HepG2 (cell line): ENCODE results near the gene SLC25A33. TPM values are rescaled to one million over a fixed set of nuclear protein-coding genes. Genes with fewer than 3 reads are reported as not detected.

Experiments used
- ATAC-seq: fragments of 200-7000 bp; cut with Tn5 transposase; 3 replicates; pipeline ENCODE4 v1.9.1; 2020; ENCODE audit warnings: mild to moderate bottlenecking, moderate library complexity
- BruUV-seq: library from RNA; stranded (reverse); fragments of 400-500 nt; replicated peaks from 2 replicates; lab custom pipeline; 2021; lab: Mats Ljungman, UMichigan
- CTCF ChIA-PET: fragments of 300-600 bp; formaldehyde crosslinking; extraction: SDS; loops from one replicate; lab custom pipeline; 2021; ENCODE audit warnings: low total read pairs, inconsistent platforms, low intra/inter-chr PET ratio; lab: Yijun Ruan, JAX
- POLR2A ChIA-PET: fragments of 350-600 bp; sonication (Branson Sonifier 250); formaldehyde crosslinking; loops from one replicate; lab custom pipeline; 2020; ENCODE audit warnings: antibody characterized with exemption, inconsistent platforms; lab: Yijun Ruan, JAX
- DNase-seq: peaks from one replicate; pipeline ENCODE4 v3.0.0-alpha.2; 2015; ENCODE audit warnings: low spot score
- FAIRE-seq: peaks from 3 replicates; lab custom pipeline; 2011; peaks lifted over from hg19 to GRCh38; lab: Jason Lieb, UNC
- H2AFZ ChIP-seq: one replicate; pipeline ENCODE4 v1.6.1; 2011; ENCODE audit warnings: low read length, inconsistent platforms
- H3K27ac ChIP-seq: fragments of 300-600 bp; 3 replicates; pipeline ENCODE4 v1.8.0; 2011; ENCODE audit warnings: mixed run types, mild to moderate bottlenecking, mixed read lengths, low read length, inconsistent platforms; ENCODE audit not compliant: insufficient read depth; ENCODE audit errors: extremely low read length
- H3K27me3 ChIP-seq, 2 experiments: fragments of 200-600 bp in 1 of 2; 2 replicates in 1 of 2; 3 replicates in 1 of 2; pipeline versions ENCODE4 v1.6.0 to v1.8.0; 2011; ENCODE audit warnings: low read length in 2 of 2, mild to moderate bottlenecking in 2 of 2, moderate library complexity in 2 of 2, inconsistent platforms in 1 of 2; ENCODE audit not compliant: insufficient read depth in 2 of 2, control insufficient read depth in 1 of 2
- H3K36me3 ChIP-seq, 2 experiments: fragments of 200-600 bp in 1 of 2; replicated peaks in 1 of 2; 2 replicates in 1 of 2; 3 replicates in 1 of 2; pipeline versions ENCODE4 v1.5.1 to v1.8.0; 2011; ENCODE audit warnings: low read length in 2 of 2, inconsistent platforms in 1 of 2; ENCODE audit not compliant: insufficient read depth in 2 of 2, control insufficient read depth in 1 of 2
- H3K4me1 ChIP-seq: 2 replicates; pipeline ENCODE4 v1.5.1; 2012; ENCODE audit warnings: low read length, inconsistent platforms; ENCODE audit not compliant: insufficient read depth
- H3K4me2 ChIP-seq: 2 replicates; pipeline ENCODE4 v1.6.0; 2011; ENCODE audit warnings: low read depth, low read length, inconsistent platforms
- H3K4me3 ChIP-seq, 3 experiments: fragments of 200-600 bp in 1 of 3; sonication (generic), shearing (Covaris generic) in 1 of 3; replicated peaks in 1 of 3; 2 replicates each; pipeline ENCODE4 v1.5.1; 2011 to 2016; ENCODE audit warnings: low read length in 3 of 3, inconsistent platforms in 2 of 3, low read depth in 2 of 3, mild to moderate bottlenecking in 2 of 3, control low read depth in 1 of 3, mixed read lengths in 1 of 3; ENCODE audit not compliant: insufficient read depth in 1 of 3
- H3K79me2 ChIP-seq: one replicate; pipeline ENCODE4 v1.6.1; 2011; ENCODE audit warnings: low read length, inconsistent platforms; ENCODE audit not compliant: insufficient read depth
- H3K9ac ChIP-seq: 2 replicates; pipeline ENCODE4 v1.6.0; 2011; ENCODE audit warnings: mild to moderate bottlenecking, low read depth, low read length, inconsistent platforms; ENCODE audit not compliant: insufficient read depth
- H3K9me3 ChIP-seq: 2 replicates; pipeline ENCODE4 v1.5.1; 2012; ENCODE audit warnings: mild to moderate bottlenecking, low read length
- H4K20me1 ChIP-seq: 2 replicates; pipeline ENCODE4 v1.6.0; 2011; ENCODE audit warnings: inconsistent platforms, mild to moderate bottlenecking, low read length, moderate library complexity; ENCODE audit not compliant: insufficient read depth
- BORCS8-MEF2B ChIP-seq: sonication (generic); formaldehyde crosslinking; IDR thresholded peaks from 2 replicates; pipeline ENCODE4 v1.8.0; 2022; ENCODE audit warnings: mild to moderate bottlenecking, missing genetic modification reagents
- HIVEP1 ChIP-seq: sonication (generic); formaldehyde crosslinking; IDR thresholded peaks from 2 replicates; pipeline ENCODE4 v1.4.0; 2020; ENCODE audit warnings: mild to moderate bottlenecking, missing genetic modification reagents
- IKZF4 ChIP-seq: sonication (generic); formaldehyde crosslinking; IDR thresholded peaks from 2 replicates; pipeline ENCODE4 v1.5.1; 2020; ENCODE audit warnings: borderline replicate concordance, mild to moderate bottlenecking, low read depth, missing genetic modification reagents; ENCODE audit errors: not compliant biosample characterization
- KAT7 ChIP-seq: IDR thresholded peaks from 2 replicates; pipeline ENCODE4 v1.6.1; 2018; ENCODE audit warnings: borderline replicate concordance, missing compliant biosample characterization
- KAT8 ChIP-seq: IDR thresholded peaks from 2 replicates; pipeline ENCODE4 v1.6.1; 2016; ENCODE audit warnings: missing genetic modification reagents, missing compliant biosample characterization
- MAFF ChIP-seq: IDR thresholded peaks from 2 replicates; pipeline ENCODE4 v1.6.1; 2011; ENCODE audit warnings: low read depth, low read length, improper control_type of control experiment
- THAP9 ChIP-seq: sonication (generic); formaldehyde crosslinking; IDR thresholded peaks from 2 replicates; pipeline ENCODE4; 2020; ENCODE audit warnings: missing genetic modification reagents, mild to moderate bottlenecking, borderline replicate concordance
- ZFX ChIP-seq: sonication (generic); formaldehyde crosslinking; IDR thresholded peaks from 2 replicates; pipeline ENCODE4 v1.4.0; 2020; ENCODE audit warnings: mild to moderate bottlenecking, low read depth, missing genetic modification reagents, moderate library complexity
- ZFY ChIP-seq: sonication (generic); formaldehyde crosslinking; IDR thresholded peaks from 2 replicates; pipeline ENCODE4 v1.4.0; 2020; ENCODE audit warnings: missing genetic modification reagents
- ZNF12 ChIP-seq: sonication (generic); formaldehyde crosslinking; IDR thresholded peaks from 2 replicates; pipeline ENCODE4 v1.5.0; 2020; ENCODE audit warnings: missing genetic modification reagents
- ZNF274 ChIP-seq: sonication (generic); formaldehyde crosslinking; IDR thresholded peaks from 2 replicates; pipeline ENCODE4 v1.5.1; 2020; ENCODE audit warnings: mild to moderate bottlenecking, missing genetic modification reagents
- ZNF292 ChIP-seq: sonication (generic); formaldehyde crosslinking; IDR thresholded peaks from 2 replicates; pipeline ENCODE4 v1.8.1; 2022; ENCODE audit warnings: mild to moderate bottlenecking, low read depth, missing genetic modification reagents, borderline replicate concordance
- WGBS: methylation state at CpG from one replicate; pipeline ENCODE4 v1.1.6; 2017; ENCODE audit warnings: low lambda C conversion rate; 5-methylcytosine and 5-hydroxymethylcytosine counted together
- in situ Hi-C: cut with HindIII; loops from 2 replicates; pipeline ENCODE4 v1.10.0; 2017; ENCODE audit warnings: low pct_unique_long_range_greater_than_20kb; ENCODE audit not compliant: extremely low pct_ligation_motif_present
- intact Hi-C: fragments of 100-400 bp; cut with micrococcal nuclease; formaldehyde crosslinking; loops from one replicate; pipeline ENCODE4 v1.10.0; 2022; ENCODE audit not compliant: unreplicated experiment
- polyA plus RNA-seq, 8 experiments: library from polyadenylated mRNA; depleted of rRNA in 3 of 8; stranded (reverse) in 7 of 8; unstranded in 1 of 8; fragments of >200 nt; fragmentation: Illumina TruSeq in 4 of 8; extraction: Trizol in 4 of 8; gene quantifications; 2 replicates each; pipeline versions ENCODE4 v1.2.1 to v1.2.3, GENCODE V29; 2011 to 2016; ENCODE audit warnings: low read depth in 4 of 8, missing spikeins in 1 of 8, mixed read lengths in 1 of 8; ENCODE audit not compliant: insufficient read depth in 1 of 8
- total RNA-seq, 5 experiments: library from RNA; depleted of rRNA; stranded (reverse); fragments of >200 nt; fragmentation: Illumina TruSeq; extraction: Trizol; gene quantifications; 2 replicates each; pipeline ENCODE4 v1.2.3, GENCODE V29; 2016; ENCODE audit warnings: low read depth in 1 of 5
- TF ChIP-seq, protein P1 (sequence below), 2 experiments: sonication (generic) in 1 of 2; formaldehyde crosslinking in 1 of 2; IDR thresholded peaks; 2 replicates each; pipeline versions ENCODE4 v1.5.1 to v1.6.1; 2011 to 2020; ENCODE audit warnings: borderline replicate concordance in 1 of 2, low read depth in 1 of 2, low read length in 1 of 2, mild to moderate bottlenecking in 1 of 2, missing genetic modification reagents in 1 of 2, moderate library complexity in 1 of 2
- TF ChIP-seq, protein P2 (sequence below), 2 experiments: IDR thresholded peaks; 2 replicates each; pipeline ENCODE4 v1.6.1; 2011 to 2012; ENCODE audit warnings: low read length in 2 of 2, borderline replicate concordance in 1 of 2, low read depth in 1 of 2, mild to moderate bottlenecking in 1 of 2, moderate library complexity in 1 of 2
- TF ChIP-seq, protein P3 (sequence below), 2 experiments: fragments of 450-650 bp in 1 of 2; sonication (generic) in 1 of 2; formaldehyde crosslinking; IDR thresholded peaks; 2 replicates each; pipeline versions ENCODE4 v1.5.0 to v1.8.0; 2020 to 2022; ENCODE audit warnings: mild to moderate bottlenecking in 1 of 2, missing genetic modification reagents in 1 of 2

Gene SLC25A33
- total and polyA plus RNA-seq, 2 of the 13 experiments (the other 11 are each of a cell fraction or from before 2014, with no cell fraction given) = 15.4 to 50.3 TPM

DNA sequence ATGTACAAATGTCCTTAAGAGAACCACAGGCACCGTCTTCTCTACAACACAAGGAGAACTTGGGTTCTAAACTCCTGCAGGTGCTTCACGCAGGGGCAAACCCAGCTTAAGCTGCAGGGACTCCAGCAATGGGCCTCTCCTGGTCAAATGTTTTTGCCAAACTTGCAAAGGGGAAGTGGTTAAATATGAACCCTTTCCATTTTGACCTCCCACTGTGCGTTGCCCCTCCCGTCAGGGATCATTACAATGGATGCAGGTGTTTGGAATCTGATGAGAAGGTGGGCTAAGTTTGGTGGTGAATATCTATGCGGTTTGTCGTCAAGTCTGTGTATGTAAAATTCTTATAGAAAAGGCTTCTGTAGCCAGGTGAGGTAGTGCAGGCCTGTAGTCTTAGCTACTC lies 29.1 kb upstream of the SLC25A33 start:
- WGBS = 79% methylated on average over 6 of the region's 6 CpGs
- TF ChIP-seq ZNF12 (CRISPR knock-in tag) = no peak
- TF ChIP-seq ZNF292 = no peak
- TF ChIP-seq KAT7 (CRISPR knock-in tag) = no peak
- TF ChIP-seq ZFY (CRISPR knock-in tag) = no peak
- no peak for TF ChIP-seq BORCS8-MEF2B (CRISPR knock-in tag)
- no peak for TF ChIP-seq MAFF
- no peak for TF ChIP-seq HIVEP1 (CRISPR knock-in tag)
- TF ChIP-seq, protein P1, sequence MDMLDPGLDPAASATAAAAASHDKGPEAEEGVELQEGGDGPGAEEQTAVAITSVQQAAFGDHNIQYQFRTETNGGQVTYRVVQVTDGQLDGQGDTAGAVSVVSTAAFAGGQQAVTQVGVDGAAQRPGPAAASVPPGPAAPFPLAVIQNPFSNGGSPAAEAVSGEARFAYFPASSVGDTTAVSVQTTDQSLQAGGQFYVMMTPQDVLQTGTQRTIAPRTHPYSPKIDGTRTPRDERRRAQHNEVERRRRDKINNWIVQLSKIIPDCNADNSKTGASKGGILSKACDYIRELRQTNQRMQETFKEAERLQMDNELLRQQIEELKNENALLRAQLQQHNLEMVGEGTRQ (IDR thresholded peaks at IDR 0.05; ENCODE audit: low read depth, low read length) = no peak
- TF ChIP-seq, protein P1 (CRISPR knock-in tag; IDR thresholded peaks at IDR 0.05; ENCODE audit: borderline replicate concordance) = no peak
- no peak for TF ChIP-seq THAP9 (CRISPR knock-in tag)
- TF ChIP-seq, protein P2, sequence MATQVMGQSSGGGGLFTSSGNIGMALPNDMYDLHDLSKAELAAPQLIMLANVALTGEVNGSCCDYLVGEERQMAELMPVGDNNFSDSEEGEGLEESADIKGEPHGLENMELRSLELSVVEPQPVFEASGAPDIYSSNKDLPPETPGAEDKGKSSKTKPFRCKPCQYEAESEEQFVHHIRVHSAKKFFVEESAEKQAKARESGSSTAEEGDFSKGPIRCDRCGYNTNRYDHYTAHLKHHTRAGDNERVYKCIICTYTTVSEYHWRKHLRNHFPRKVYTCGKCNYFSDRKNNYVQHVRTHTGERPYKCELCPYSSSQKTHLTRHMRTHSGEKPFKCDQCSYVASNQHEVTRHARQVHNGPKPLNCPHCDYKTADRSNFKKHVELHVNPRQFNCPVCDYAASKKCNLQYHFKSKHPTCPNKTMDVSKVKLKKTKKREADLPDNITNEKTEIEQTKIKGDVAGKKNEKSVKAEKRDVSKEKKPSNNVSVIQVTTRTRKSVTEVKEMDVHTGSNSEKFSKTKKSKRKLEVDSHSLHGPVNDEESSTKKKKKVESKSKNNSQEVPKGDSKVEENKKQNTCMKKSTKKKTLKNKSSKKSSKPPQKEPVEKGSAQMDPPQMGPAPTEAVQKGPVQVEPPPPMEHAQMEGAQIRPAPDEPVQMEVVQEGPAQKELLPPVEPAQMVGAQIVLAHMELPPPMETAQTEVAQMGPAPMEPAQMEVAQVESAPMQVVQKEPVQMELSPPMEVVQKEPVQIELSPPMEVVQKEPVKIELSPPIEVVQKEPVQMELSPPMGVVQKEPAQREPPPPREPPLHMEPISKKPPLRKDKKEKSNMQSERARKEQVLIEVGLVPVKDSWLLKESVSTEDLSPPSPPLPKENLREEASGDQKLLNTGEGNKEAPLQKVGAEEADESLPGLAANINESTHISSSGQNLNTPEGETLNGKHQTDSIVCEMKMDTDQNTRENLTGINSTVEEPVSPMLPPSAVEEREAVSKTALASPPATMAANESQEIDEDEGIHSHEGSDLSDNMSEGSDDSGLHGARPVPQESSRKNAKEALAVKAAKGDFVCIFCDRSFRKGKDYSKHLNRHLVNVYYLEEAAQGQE (IDR thresholded peaks at IDR 0.05; ENCODE audit: borderline replicate concordance in 1 of 2, low read depth in 1 of 2, low read length in 2 of 2) = no peak
- no peak for TF ChIP-seq KAT8 (CRISPR knock-in tag)
- TF ChIP-seq ZNF274 (CRISPR knock-in tag) = no peak
- TF ChIP-seq, protein P3, sequence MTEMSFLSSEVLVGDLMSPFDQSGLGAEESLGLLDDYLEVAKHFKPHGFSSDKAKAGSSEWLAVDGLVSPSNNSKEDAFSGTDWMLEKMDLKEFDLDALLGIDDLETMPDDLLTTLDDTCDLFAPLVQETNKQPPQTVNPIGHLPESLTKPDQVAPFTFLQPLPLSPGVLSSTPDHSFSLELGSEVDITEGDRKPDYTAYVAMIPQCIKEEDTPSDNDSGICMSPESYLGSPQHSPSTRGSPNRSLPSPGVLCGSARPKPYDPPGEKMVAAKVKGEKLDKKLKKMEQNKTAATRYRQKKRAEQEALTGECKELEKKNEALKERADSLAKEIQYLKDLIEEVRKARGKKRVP (CRISPR knock-in tag; IDR thresholded peaks at IDR 0.05) = no peak
- no peak for TF ChIP-seq IKZF4 (CRISPR knock-in tag)
- no peak for TF ChIP-seq ZFX (CRISPR knock-in tag)

More for the DNA sequence above, 29.1 kb upstream of the SLC25A33 start:
- Histone ChIP-seq H3K9me3 (no peaks in the 10 kb centered on the region), H3K4me2 (no peak overlapping the region), H3K9ac (no peak overlapping the region), H3K79me2 (no peaks in the 10 kb centered on the region), H3K36me3 (no peaks in the 10 kb centered on the region), H3K27ac (no peak overlapping the region), H3K27me3 (peaks cover 0 to 2% of the 10 kb centered on the region in 2 experiments; a peak in 2 of 5 replicates), H3K4me1 (peaks cover 33% of the 10 kb centered on the region), H2AFZ (no peak overlapping the region), H4K20me1 (no peaks in the 10 kb centered on the region), H3K4me3 (no peak overlapping the region)
- no TSS peak for BruUV-seq
- ChIA-PET POLR2A (no interaction called here), CTCF (no interaction called here)
- intact Hi-C loops = no loop called here
- FAIRE-seq = no peak
- DNase-seq = no peak
- no peak for ATAC-seq
- in situ Hi-C loops = no loop called here
